ENCODE measurements around the gene SMURF1. TPM values are rescaled to one million over a fixed set of nuclear protein-coding genes. Genes with fewer than 3 reads are reported as not detected.

Gene SMURF1
- total RNA-seq, 2 experiments from 2014 or later, result 12.4 to 13.4 TPM

GRCh38 chr7:98998821-98999725 lies 144.8 kb downstream of the SMURF1 start:
- ChIA-PET POLR2A (no interaction called here), CTCF (interaction anchor here (0.6 to 0.9 kb wide), 2 partner anchors 10 to 122 kb away, joined by 3 read pairs; no protein-coding TSS in a partner anchor)
- no peak for ATAC-seq

GRCh38 chr7:98997846-98998245 lies 146.1 kb downstream of the SMURF1 start:
- no peak overlapping the region for H3K4me3 Mint-ChIP-seq
- POLR2A ChIA-PET, result no interaction called here

More at GRCh38 chr7:98998821-98999725, 144.8 kb downstream of the SMURF1 start:
- H3K4me3 Mint-ChIP-seq, result no peak overlapping the region
- peaks cover 41% of the 10 kb centered on the region for H3K36me3 Mint-ChIP-seq (ENCODE audit: low read depth)
- no peaks in the 10 kb centered on the region for H3K27me3 Mint-ChIP-seq
- intact Hi-C loops (cut with DNase I, micrococcal nuclease), result no loop called here
- H3K27ac Mint-ChIP-seq, result no peak overlapping the region
- no peaks in the 10 kb centered on the region for H3K9me3 Mint-ChIP-seq (ENCODE audit: low read depth)
- no peak for DNase-seq
- peaks cover 6% of the 10 kb centered on the region for H3K4me1 Mint-ChIP-seq

GRCh38 chr7:98996150-98996552 lies 147.8 kb downstream of the SMURF1 start:
- ChIA-PET CTCF (interaction anchor here (0.6 to 0.8 kb wide), 2 partner anchors 192 to 346 kb away, joined by 3 read pairs; no protein-coding TSS in a partner anchor), POLR2A (interaction anchor here (0.6 to 0.9 kb wide), 2 partner anchors 43 to 107 kb away, joined by 3 to 4 read pairs; no protein-coding TSS in a partner anchor)
- peaks cover 6% of the 10 kb centered on the region for H3K4me1 Mint-ChIP-seq
- no peak overlapping the region for H3K27ac Mint-ChIP-seq
- DNase-seq (peak; percentile 25), ATAC-seq (peak; percentile 74)
- H3K9me3 Mint-ChIP-seq (ENCODE audit: low read depth), result no peaks in the 10 kb centered on the region
- intact Hi-C loops (cut with DNase I, micrococcal nuclease), result no loop called here
- H3K4me3 Mint-ChIP-seq, result no peak overlapping the region
- no peaks in the 10 kb centered on the region for H3K27me3 Mint-ChIP-seq
- H3K36me3 Mint-ChIP-seq (ENCODE audit: low read depth), result peaks cover 46% of the 10 kb centered on the region

More at GRCh38 chr7:98997846-98998245, 146.1 kb downstream of the SMURF1 start:
- CTCF ChIA-PET, result interaction anchor here (0.5 to 0.7 kb wide), 2 partner anchors 10 to 191 kb away, joined by 3 read pairs; no protein-coding TSS in a partner anchor
- ATAC-seq (no peak), DNase-seq (no peak)
- H3K9me3 Mint-ChIP-seq (ENCODE audit: low read depth), result no peaks in the 10 kb centered on the region
- H3K36me3 Mint-ChIP-seq (ENCODE audit: low read depth), result peaks cover 39% of the 10 kb centered on the region
- H3K27me3 Mint-ChIP-seq, result no peaks in the 10 kb centered on the region
- intact Hi-C loops (cut with DNase I, micrococcal nuclease), result no loop called here
- H3K27ac Mint-ChIP-seq, result no peak overlapping the region
- H3K4me1 Mint-ChIP-seq, result peaks cover 6% of the 10 kb centered on the region

- peaks cover 44% of the 10 kb centered on the region for H3K36me3 Mint-ChIP-seq (ENCODE audit: low read depth)
- POLR2A ChIA-PET, result interaction anchor here (0.9 kb wide), 1 partner anchor 108 kb away, joined by 3 read pairs; no protein-coding TSS in a partner anchor
- DNase-seq (no peak), ATAC-seq (no peak)
- no peaks in the 10 kb centered on the region for H3K9me3 Mint-ChIP-seq (ENCODE audit: low read depth)
- H3K4me1 Mint-ChIP-seq, result peaks cover 6% of the 10 kb centered on the region
- intact Hi-C loops (cut with DNase I, micrococcal nuclease), result no loop called here
- no peak overlapping the region for H3K4me3 Mint-ChIP-seq
- CTCF ChIA-PET, result no interaction called here
- H3K27me3 Mint-ChIP-seq, result no peaks in the 10 kb centered on the region
- H3K27ac Mint-ChIP-seq, result peak overlapping the region; percentile 5
These were observed 148.3 kb downstream of the SMURF1 start for GRCh38 chr7:98995523-98996149.

GRCh38 chr7:98995111-98995510 lies 148.8 kb downstream of the SMURF1 start:
- Mint-ChIP-seq H3K36me3 (ENCODE audit: low read depth) (peaks cover 48% of the 10 kb centered on the region), H3K27ac (no peak overlapping the region), H3K9me3 (ENCODE audit: low read depth) (no peaks in the 10 kb centered on the region), H3K27me3 (no peaks in the 10 kb centered on the region), H3K4me1 (peaks cover 6% of the 10 kb centered on the region), H3K4me3 (no peak overlapping the region)
- DNase-seq (no peak), ATAC-seq (no peak)
- POLR2A ChIA-PET, result no interaction called here
- CTCF ChIA-PET, result no interaction called here
- intact Hi-C loops (cut with DNase I, micrococcal nuclease), result no loop called here

GRCh38 chr7:98994046-98994944 lies 149.6 kb downstream of the SMURF1 start:
- POLR2A ChIA-PET, result no interaction called here

GRCh38 chr7:98993024-98993897 lies 150.6 kb downstream of the SMURF1 start:
- CTCF ChIA-PET, result no interaction called here

More at GRCh38 chr7:98994046-98994944, 149.6 kb downstream of the SMURF1 start:
- ATAC-seq (no peak), DNase-seq (no peak)
- Mint-ChIP-seq H3K9me3 (ENCODE audit: low read depth) (no peaks in the 10 kb centered on the region), H3K27ac (no peak overlapping the region), H3K36me3 (ENCODE audit: low read depth) (peaks cover 49% of the 10 kb centered on the region), H3K4me1 (peaks cover 6% of the 10 kb centered on the region), H3K27me3 (no peaks in the 10 kb centered on the region), H3K4me3 (no peak overlapping the region)
- intact Hi-C loops (cut with DNase I, micrococcal nuclease), result no loop called here
- CTCF ChIA-PET, result interaction anchor here (0.6 kb wide), 1 partner anchor 13 kb away, joined by 3 read pairs; no protein-coding TSS in a partner anchor

GRCh38 chr7:98992076-98992475 lies 151.8 kb downstream of the SMURF1 start:
- Mint-ChIP-seq H3K27ac (no peak overlapping the region), H3K27me3 (no peaks in the 10 kb centered on the region), H3K36me3 (ENCODE audit: low read depth) (peaks cover 61% of the 10 kb centered on the region), H3K9me3 (ENCODE audit: low read depth) (no peaks in the 10 kb centered on the region), H3K4me1 (peaks cover 6% of the 10 kb centered on the region), H3K4me3 (no peak overlapping the region)
- intact Hi-C loops (cut with DNase I, micrococcal nuclease), result no loop called here
- ChIA-PET CTCF (interaction anchor here (1.0 kb wide), 1 partner anchor 275 kb away, joined by 3 read pairs; no protein-coding TSS in a partner anchor), POLR2A (no interaction called here)
- DNase-seq, result no peak
- ATAC-seq, result no peak

More at GRCh38 chr7:98993024-98993897, 150.6 kb downstream of the SMURF1 start:
- Mint-ChIP-seq H3K4me1 (peaks cover 6% of the 10 kb centered on the region), H3K4me3 (no peak overlapping the region), H3K27ac (no peak overlapping the region), H3K36me3 (ENCODE audit: low read depth) (peaks cover 50% of the 10 kb centered on the region), H3K27me3 (no peaks in the 10 kb centered on the region), H3K9me3 (ENCODE audit: low read depth) (no peaks in the 10 kb centered on the region)
- intact Hi-C loops (cut with DNase I, micrococcal nuclease), result no loop called here
- no peak for ATAC-seq
- DNase-seq, result no peak
- POLR2A ChIA-PET, result no interaction called here

GRCh38 chr7:98991141-98991540 lies 152.8 kb downstream of the SMURF1 start:
- H3K4me1 Mint-ChIP-seq, result peaks cover 5% of the 10 kb centered on the region
- H3K27ac Mint-ChIP-seq, result no peak overlapping the region
- ATAC-seq (no peak), DNase-seq (no peak)
- intact Hi-C loops (cut with DNase I, micrococcal nuclease), result no loop called here
- no peak overlapping the region for H3K4me3 Mint-ChIP-seq
- CTCF ChIA-PET, result interaction anchor here (0.8 kb wide), 1 partner anchor 11 kb away, joined by 3 read pairs; no protein-coding TSS in a partner anchor
- H3K9me3 Mint-ChIP-seq (ENCODE audit: low read depth), result no peaks in the 10 kb centered on the region
- H3K27me3 Mint-ChIP-seq, result no peaks in the 10 kb centered on the region
- POLR2A ChIA-PET, result no interaction called here
- peaks cover 65% of the 10 kb centered on the region for H3K36me3 Mint-ChIP-seq (ENCODE audit: low read depth)

- peaks cover 66% of the 10 kb centered on the region for H3K36me3 Mint-ChIP-seq (ENCODE audit: low read depth)
- H3K4me3 Mint-ChIP-seq, result no peak overlapping the region
These were observed 153.6 kb downstream of the SMURF1 start for GRCh38 chr7:98990356-98990755.

More at GRCh38 chr7:98990356-98990755, 153.6 kb downstream of the SMURF1 start:
- intact Hi-C loops (cut with DNase I, micrococcal nuclease), result no loop called here
- Mint-ChIP-seq H3K4me1 (no peaks in the 10 kb centered on the region), H3K9me3 (ENCODE audit: low read depth) (peaks cover 4% of the 10 kb centered on the region), H3K27ac (no peak overlapping the region), H3K27me3 (no peaks in the 10 kb centered on the region)
- ATAC-seq (no peak), DNase-seq (no peak)
- POLR2A ChIA-PET, result no interaction called here
- CTCF ChIA-PET, result interaction anchor here (0.8 kb wide), 1 partner anchor 11 kb away, joined by 3 read pairs; no protein-coding TSS in a partner anchor
